NCI-H2107 treated with DMSO at 0.1 percent for 48 hours (cell line): ENCODE measurements around the gene MUC12.
"Not testable (repeated sequence)": the region's sequence is repeated elsewhere in the genome, so short reads cannot be mapped to it uniquely, and the experiment has no call there.

Source experiments
- DNase-seq: peaks from one replicate; lab custom pipeline; 2025; ENCODE audit not compliant: unreplicated experiment; lab: John Stamatoyannopoulos, UW

Gene MUC12

GRCh38 chr7:100959894-100960293 lies 9.5 kb upstream of the MUC12 start:
- DNase-seq, result no peak

GRCh38 chr7:100962537-100962936 lies 6.8 kb upstream of the MUC12 start:
- no peak for DNase-seq

GRCh38 chr7:100963386-100963785 lies 6.0 kb upstream of the MUC12 start:
- DNase-seq, result no peak

GRCh38 chr7:100963874-100964273 lies 5.5 kb upstream of the MUC12 start:
- no peak for DNase-seq

GRCh38 chr7:100964630-100965029 lies 4.7 kb upstream of the MUC12 start:
- no peak for DNase-seq

GRCh38 chr7:100965045-100965722 lies 4.2 kb upstream of the MUC12 start:
- DNase-seq, result no peak

- no peak for DNase-seq
Observed at GRCh38 chr7:100965723-100966541, 3.4 kb upstream of the MUC12 start.

GRCh38 chr7:100966542-100967291 lies 2.6 kb upstream of the MUC12 start:
- DNase-seq, result no peak

- no peak for DNase-seq
Observed at GRCh38 chr7:100967292-100967863, 2.0 kb upstream of the MUC12 start.

GRCh38 chr7:100968031-100968430 lies 1.3 kb upstream of the MUC12 start:
- no peak for DNase-seq

- DNase-seq, result no peak
Observed at GRCh38 chr7:100968650-100969049, 715 bp upstream of the MUC12 start.

- DNase-seq, result no peak
Observed at GRCh38 chr7:100971111-100972001, 2.0 kb downstream of the MUC12 start.

GRCh38 chr7:100972002-100972347 lies 2.6 kb downstream of the MUC12 start:
- no peak for DNase-seq

- DNase-seq, result no peak
Observed at GRCh38 chr7:100974021-100974420, 4.7 kb downstream of the MUC12 start.

- DNase-seq, result no peak
Observed at GRCh38 chr7:100975371-100975821, 6.0 kb downstream of the MUC12 start.

- no peak for DNase-seq
Observed at GRCh38 chr7:100978300-100978699, 8.9 kb downstream of the MUC12 start.

GRCh38 chr7:100983451-100984187 lies 14.3 kb downstream of the MUC12 start:
- DNase-seq, result no peak

- not testable (repeated sequence) for DNase-seq
Observed at GRCh38 chr7:100984241-100984918, 15.0 kb downstream of the MUC12 start.
